ENCODE measurements around the gene RHBDD3.

- TF ChIP-seq ZNF350 (tag by site-specific recombination; IDR thresholded peaks at IDR 0.05) (no peak), CTCF (tag by site-specific recombination; IDR thresholded peaks at IDR 0.05) (no peak), ZNF549 (tag by site-specific recombination; IDR thresholded peaks at IDR 0.05) (no peak), ZBTB8A (tag by site-specific recombination; IDR thresholded peaks at IDR 0.05) (no peak), IKZF3 (tag by site-specific recombination; IDR thresholded peaks at IDR 0.05) (no peak), YY1 (tag by site-specific recombination; IDR thresholded peaks at IDR 0.05) (no peak), ZFP3 (tag by site-specific recombination; IDR thresholded peaks at IDR 0.05; ENCODE audit: low read depth) (no peak), ZNF600 (tag by site-specific recombination; IDR thresholded peaks at IDR 0.05) (no peak)
- TF ChIP-seq, protein P1, sequence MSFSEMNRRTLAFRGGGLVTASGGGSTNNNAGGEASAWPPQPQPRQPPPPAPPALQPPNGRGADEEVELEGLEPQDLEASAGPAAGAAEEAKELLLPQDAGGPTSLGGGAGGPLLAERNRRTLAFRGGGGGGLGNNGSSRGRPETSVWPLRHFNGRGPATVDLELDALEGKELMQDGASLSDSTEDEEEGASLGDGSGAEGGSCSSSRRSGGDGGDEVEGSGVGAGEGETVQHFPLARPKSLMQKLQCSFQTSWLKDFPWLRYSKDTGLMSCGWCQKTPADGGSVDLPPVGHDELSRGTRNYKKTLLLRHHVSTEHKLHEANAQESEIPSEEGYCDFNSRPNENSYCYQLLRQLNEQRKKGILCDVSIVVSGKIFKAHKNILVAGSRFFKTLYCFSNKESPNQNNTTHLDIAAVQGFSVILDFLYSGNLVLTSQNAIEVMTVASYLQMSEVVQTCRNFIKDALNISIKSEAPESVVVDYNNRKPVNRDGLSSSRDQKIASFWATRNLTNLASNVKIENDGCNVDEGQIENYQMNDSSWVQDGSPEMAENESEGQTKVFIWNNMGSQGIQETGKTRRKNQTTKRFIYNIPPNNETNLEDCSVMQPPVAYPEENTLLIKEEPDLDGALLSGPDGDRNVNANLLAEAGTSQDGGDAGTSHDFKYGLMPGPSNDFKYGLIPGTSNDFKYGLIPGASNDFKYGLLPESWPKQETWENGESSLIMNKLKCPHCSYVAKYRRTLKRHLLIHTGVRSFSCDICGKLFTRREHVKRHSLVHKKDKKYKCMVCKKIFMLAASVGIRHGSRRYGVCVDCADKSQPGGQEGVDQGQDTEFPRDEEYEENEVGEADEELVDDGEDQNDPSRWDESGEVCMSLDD (tag by site-specific recombination; IDR thresholded peaks at IDR 0.05) = no peak
- TF ChIP-seq, protein P2, sequence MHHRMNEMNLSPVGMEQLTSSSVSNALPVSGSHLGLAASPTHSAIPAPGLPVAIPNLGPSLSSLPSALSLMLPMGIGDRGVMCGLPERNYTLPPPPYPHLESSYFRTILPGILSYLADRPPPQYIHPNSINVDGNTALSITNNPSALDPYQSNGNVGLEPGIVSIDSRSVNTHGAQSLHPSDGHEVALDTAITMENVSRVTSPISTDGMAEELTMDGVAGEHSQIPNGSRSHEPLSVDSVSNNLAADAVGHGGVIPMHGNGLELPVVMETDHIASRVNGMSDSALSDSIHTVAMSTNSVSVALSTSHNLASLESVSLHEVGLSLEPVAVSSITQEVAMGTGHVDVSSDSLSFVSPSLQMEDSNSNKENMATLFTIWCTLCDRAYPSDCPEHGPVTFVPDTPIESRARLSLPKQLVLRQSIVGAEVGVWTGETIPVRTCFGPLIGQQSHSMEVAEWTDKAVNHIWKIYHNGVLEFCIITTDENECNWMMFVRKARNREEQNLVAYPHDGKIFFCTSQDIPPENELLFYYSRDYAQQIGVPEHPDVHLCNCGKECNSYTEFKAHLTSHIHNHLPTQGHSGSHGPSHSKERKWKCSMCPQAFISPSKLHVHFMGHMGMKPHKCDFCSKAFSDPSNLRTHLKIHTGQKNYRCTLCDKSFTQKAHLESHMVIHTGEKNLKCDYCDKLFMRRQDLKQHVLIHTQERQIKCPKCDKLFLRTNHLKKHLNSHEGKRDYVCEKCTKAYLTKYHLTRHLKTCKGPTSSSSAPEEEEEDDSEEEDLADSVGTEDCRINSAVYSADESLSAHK (tag by site-specific recombination; IDR thresholded peaks at IDR 0.05) = peak; percentile 97
Observed at GRCh38 chr22:29243874-29244446, 23.8 kb downstream of the RHBDD3 start.

All from HEK293 (cell line).